Measurements from ENCODE around the gene DBNDD2. TPM values are rescaled to one million over a fixed set of nuclear protein-coding genes. Genes with fewer than 3 reads are reported as not detected.

DBNDD2 gene
- total RNA-seq (51.5 TPM), polyA plus RNA-seq (ENCODE audit: insufficient read depth, low read depth, low replicate concordance) (50.7 TPM)
- long read RNA-seq, donor 1, transcript DBNDD2-202 (4 exons, 1,078 nt) = major isoform, 7 of 11 reads
- long read RNA-seq, donor 1, partial matches to known transcripts = 0 of 11 reads
- long read RNA-seq, donor 1, other reads (novel, unspliced or antisense) = 0 of 11 reads
- long read RNA-seq, donor 2, transcript DBNDD2-202 (4 exons, 1,078 nt) = major isoform, 7 of 9 reads
- long read RNA-seq, donor 2, partial matches to known transcripts = 0 of 9 reads
- long read RNA-seq, donor 2, other reads (novel, unspliced or antisense) = 0 of 9 reads
- long read RNA-seq, donor 3, transcript DBNDD2-202 (4 exons, 1,078 nt) = major isoform, 8 of 9 reads
- long read RNA-seq, donor 3, partial matches to known transcripts = 0 of 9 reads
- long read RNA-seq, donor 3, other reads (novel, unspliced or antisense) = 0 of 9 reads
- long read RNA-seq, donor 4, partial matches to known transcripts = 0 of 10 reads
- long read RNA-seq, donor 4, other reads (novel, unspliced or antisense) = 0 of 10 reads
- long read RNA-seq, donor 5 = 0 reads
- long read RNA-seq, donor 6, partial matches to known transcripts = 0 of 13 reads
- long read RNA-seq, donor 6, other reads (novel, unspliced or antisense) = 0 of 13 reads
- long read RNA-seq, donor 7, transcript DBNDD2-202 (4 exons, 1,078 nt) = major isoform, 15 of 31 reads
- long read RNA-seq, donor 7, partial matches to known transcripts = 0 of 31 reads
- long read RNA-seq, donor 7, other reads (novel, unspliced or antisense) = 7 of 31 reads
- long read RNA-seq, donor 8, transcript DBNDD2-202 (4 exons, 1,078 nt) = major isoform, 13 of 16 reads
- long read RNA-seq, donor 8, partial matches to known transcripts = 0 of 16 reads
- long read RNA-seq, donor 8, other reads (novel, unspliced or antisense) = 0 of 16 reads
- long read RNA-seq, donor 9, partial matches to known transcripts = 0 of 7 reads
- long read RNA-seq, donor 9, other reads (novel, unspliced or antisense) = 0 of 7 reads
- long read RNA-seq, donor 10, transcript DBNDD2-202 (4 exons, 1,078 nt) = major isoform, 6 of 8 reads
- long read RNA-seq, donor 10, partial matches to known transcripts = 0 of 8 reads
- long read RNA-seq, donor 10, other reads (novel, unspliced or antisense) = 0 of 8 reads

- Histone ChIP-seq H3K27me3 (ENCODE audit: control insufficient read depth, insufficient read depth, low read length) (no peaks in the 10 kb centered on the region), H3K4me1 (ENCODE audit: control insufficient read depth in 2 of 3, insufficient read depth in 2 of 3, low read depth in 1 of 3, low read length in 3 of 3) (peaks cover 0 to 9% (median 0%) of the 10 kb centered on the region in 3 donors), H3K9me3 (ENCODE audit: control insufficient read depth in 2 of 3, insufficient read depth in 1 of 3, low read length in 3 of 3) (no peaks in the 10 kb centered on the region), H3K4me3 (ENCODE audit: low read length in 3 of 3) (peak within 1 kb of the TSS in 2 of 3 donors; percentile 77 to 78), H3K9ac (ENCODE audit: low read length in 3 of 3) (peak within 1 kb of the TSS in 2 of 3 donors; percentile 79 to 89), H3K27ac (ENCODE audit: low read depth in 2 of 2, low read length in 2 of 2) (peak within 1 kb of the TSS; percentile 82 to 83), H3K36me3 (ENCODE audit: control insufficient read depth in 2 of 3, insufficient read depth in 3 of 3, low read length in 3 of 3) (peaks cover 0 to 6% (median 0%) of the 10 kb centered on the region in 3 donors)
- intact Hi-C loops (cut with DNase I) = no loop called here
- FAIRE-seq (no peak), DNase-seq (no peak)
- no peak for TF ChIP-seq CTCF (IDR thresholded peaks at IDR 0.05; ENCODE audit: borderline replicate concordance, extremely low read depth, insufficient read depth)
Observed at GRCh38 chr20:45407783-45408645, at the start of gene DBNDD2. Gene DBNDD2 (plus strand): TSS chr20:45408289. CDS start chr20:45408468, 179 bp downstream.

GRCh38 chr20:45359069-45359405 lies 49.1 kb upstream of the DBNDD2 start:
- Histone ChIP-seq H3K9ac (ENCODE audit: low read length in 3 of 3) (peak overlapping the region in 1 of 3 donors; percentile 77), H3K27ac (ENCODE audit: low read depth in 2 of 2, low read length in 2 of 2) (peak overlapping the region; percentile 96), H3K9me3 (ENCODE audit: control insufficient read depth in 2 of 3, insufficient read depth in 1 of 3, low read length in 3 of 3) (no peaks in the 10 kb centered on the region), H3K36me3 (ENCODE audit: control insufficient read depth in 2 of 3, insufficient read depth in 3 of 3, low read length in 3 of 3) (no peaks in the 10 kb centered on the region), H3K4me3 (ENCODE audit: low read length in 3 of 3) (no peak overlapping the region), H3K4me1 (ENCODE audit: control insufficient read depth in 2 of 3, insufficient read depth in 2 of 3, low read depth in 1 of 3, low read length in 3 of 3) (peaks cover 2 to 35% (median 29%) of the 10 kb centered on the region in 3 donors), H3K27me3 (ENCODE audit: control insufficient read depth, insufficient read depth, low read length) (no peaks in the 10 kb centered on the region)
- peak in 2 of 5 donors; percentile 37 to 90 for DNase-seq
- TF ChIP-seq CTCF (IDR thresholded peaks at IDR 0.05; ENCODE audit: borderline replicate concordance, extremely low read depth, insufficient read depth) = no peak
- intact Hi-C loops (cut with DNase I) = no loop called here
- no peak for FAIRE-seq

- no peak for TF ChIP-seq CTCF (IDR thresholded peaks at IDR 0.05; ENCODE audit: borderline replicate concordance, extremely low read depth, insufficient read depth)
- intact Hi-C loops (cut with DNase I) = no loop called here
- peak overlapping the region; percentile 96 for H3K27ac ChIP-seq (ENCODE audit: low read depth in 2 of 2, low read length in 2 of 2)
- H3K4me1 ChIP-seq (ENCODE audit: control insufficient read depth in 2 of 3, insufficient read depth in 2 of 3, low read depth in 1 of 3, low read length in 3 of 3) = peaks cover 2 to 37% (median 31%) of the 10 kb centered on the region in 3 donors
- no peaks in the 10 kb centered on the region for H3K36me3 ChIP-seq (ENCODE audit: control insufficient read depth in 2 of 3, insufficient read depth in 3 of 3, low read length in 3 of 3)
- no peak for DNase-seq
- FAIRE-seq = no peak
- no peak overlapping the region for H3K4me3 ChIP-seq (ENCODE audit: low read length in 3 of 3)
- H3K9me3 ChIP-seq (ENCODE audit: control insufficient read depth in 2 of 3, insufficient read depth in 1 of 3, low read length in 3 of 3) = no peaks in the 10 kb centered on the region
- peak overlapping the region in 2 of 3 donors; percentile 17 to 77 for H3K9ac ChIP-seq (ENCODE audit: low read length in 3 of 3)
- no peaks in the 10 kb centered on the region for H3K27me3 ChIP-seq (ENCODE audit: control insufficient read depth, insufficient read depth, low read length)
Observed at GRCh38 chr20:45359406-45360148, 48.5 kb upstream of the DBNDD2 start.

Data from kidney (tissue), 22 donors.